ENCODE results near the gene CELSR1.

- TF ChIP-seq POLR2A (IDR thresholded peaks at IDR 0.05; ENCODE audit: low read length) (no peak), GATA1 (IDR thresholded peaks at IDR 0.05; ENCODE audit: low read depth, low read length) (no peak)
These were observed 120.4 kb downstream of the CELSR1 start for GRCh38 chr22:46416891-46417580.

Data from erythroblast (primary cell).